Measurements from ENCODE around the gene COL17A1. TPM values are rescaled to one million over a fixed set of nuclear protein-coding genes. Genes with fewer than 3 reads are reported as not detected.

Gene COL17A1
- total RNA-seq, 1 experiment from 2014 or later, result 1.2 TPM

DNA sequence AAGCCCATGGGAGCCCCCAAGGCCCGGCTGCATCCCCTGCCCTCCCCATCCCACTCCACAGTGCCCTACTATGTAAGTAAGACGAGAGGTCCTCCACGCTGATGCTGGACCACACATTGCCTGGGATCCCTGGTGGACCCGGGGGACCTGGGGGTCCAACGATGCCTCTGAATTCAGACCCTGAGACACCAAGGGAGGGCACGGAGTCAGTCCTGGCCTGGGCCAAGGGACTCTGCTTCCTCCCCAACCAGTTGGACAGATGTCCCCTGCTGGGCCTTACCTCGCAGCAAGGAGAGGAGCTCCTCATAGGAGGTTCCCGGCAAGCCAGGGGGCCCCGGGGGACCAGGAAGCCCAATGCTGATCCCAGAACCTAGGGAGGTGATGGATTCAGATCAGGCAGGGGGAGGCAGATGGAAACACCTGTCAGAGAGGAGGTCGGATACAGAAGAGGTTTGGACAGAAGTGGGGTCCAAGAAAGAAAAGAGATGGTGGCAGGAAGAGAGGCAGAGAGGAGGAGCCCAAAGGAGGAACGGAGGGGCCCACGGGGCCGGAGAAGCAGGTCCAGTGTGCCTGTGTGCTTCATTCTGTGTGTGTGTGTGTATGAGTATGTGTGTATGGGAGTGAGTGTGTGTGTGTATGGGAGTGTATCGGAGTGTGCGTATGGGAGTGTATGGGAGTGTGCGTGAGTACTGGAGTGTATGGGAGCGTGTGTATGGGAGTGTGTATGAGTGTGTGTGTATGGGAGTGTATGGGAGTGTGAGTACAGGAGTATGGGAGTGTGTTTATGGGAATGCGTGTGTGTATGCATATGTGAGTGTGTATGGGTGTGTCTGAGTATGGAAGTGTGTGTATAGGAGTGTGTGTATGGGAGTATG lies 50.2 kb downstream of the COL17A1 start:
- Histone ChIP-seq H3K4me2 (ENCODE audit: low read length) (no peak overlapping the region), H3K27ac (ENCODE audit: low read length) (no peak overlapping the region), H3K9ac (ENCODE audit: low read length) (no peak overlapping the region), H3K36me3 (ENCODE audit: low read depth, low read length) (no peaks in the 10 kb centered on the region), H3K9me3 (ENCODE audit: low read length) (no peaks in the 10 kb centered on the region), H3K4me1 (ENCODE audit: insufficient read depth, low read length) (no peaks in the 10 kb centered on the region), H3K4me3 (ENCODE audit: low read length) (no peak overlapping the region), H2AFZ (ENCODE audit: low read length) (no peak overlapping the region), H3K79me2 (ENCODE audit: low read length) (no peaks in the 10 kb centered on the region), H3K9me2 (replicated peaks; ENCODE audit: low read length) (no peaks in the 10 kb centered on the region), H3K27me3 (ENCODE audit: low read length) (no peaks in the 10 kb centered on the region), H4K20me1 (ENCODE audit: low read length) (no peaks in the 10 kb centered on the region), H3F3A (ENCODE audit: low read length, unreplicated experiment) (no peaks in the 10 kb centered on the region)
- BruUV-seq (replicated peaks), result no TSS peak
- ChIA-PET POLR2A (ENCODE audit: unreplicated experiment) (no interaction called here), CTCF (interaction anchor here (0.5 kb wide), 1 partner anchor 14 kb away, joined by 3 read pairs; no protein-coding TSS in a partner anchor)
- DNase-seq, result no peak
- TF ChIP-seq EZH2phosphoT487 (IDR thresholded peaks at IDR 0.05; ENCODE audit: borderline replicate concordance, low read length) (no peak), CTCF (conservative IDR thresholded peaks at IDR 0.05; ENCODE audit: low read depth, low read length) (no peak)
- no peak; the same call in 1 of the 2 replicates for ATAC-seq
- intact Hi-C loops (cut with micrococcal nuclease), result no loop called here

DNA sequence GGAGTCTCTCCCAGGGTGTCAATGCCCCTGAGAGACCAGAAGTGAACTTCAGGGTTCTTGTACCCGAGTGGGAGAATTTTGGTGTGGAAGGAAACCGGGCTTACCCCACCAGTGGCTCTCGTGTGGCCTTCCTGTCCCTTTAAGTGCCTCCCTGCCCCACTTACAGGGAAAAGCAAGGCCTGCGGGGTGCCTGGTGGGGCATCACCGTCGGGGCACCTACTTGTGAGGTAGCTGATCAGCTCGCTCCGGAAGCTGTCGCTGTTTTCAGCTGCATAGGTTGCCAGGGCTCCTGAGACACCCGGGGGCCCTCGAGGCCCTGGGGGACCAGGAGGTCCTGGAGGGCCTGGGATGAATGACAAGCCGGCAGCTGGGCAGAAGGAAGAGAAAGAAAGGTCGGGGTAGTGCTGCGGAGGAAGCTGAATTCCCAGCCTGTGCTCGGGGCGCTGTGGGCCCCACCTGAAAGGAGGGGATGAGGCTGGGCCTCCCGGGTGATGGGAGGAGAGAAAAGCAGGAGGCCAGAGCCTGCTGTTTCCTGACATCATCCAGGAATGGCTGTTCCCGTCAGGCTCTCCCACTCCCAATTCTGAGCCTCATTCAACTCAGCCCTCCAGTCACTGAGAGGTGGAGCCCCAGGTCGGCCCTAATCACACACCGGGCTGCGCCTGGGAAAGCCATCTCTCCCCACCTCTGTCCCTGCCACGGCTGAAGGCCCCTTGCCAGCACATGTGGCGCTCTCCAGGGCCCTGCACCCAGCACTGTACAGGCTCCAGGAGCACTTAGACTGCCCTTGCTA lies 51.1 kb downstream of the COL17A1 start:
- H3K27me3 ChIP-seq (ENCODE audit: low read length), result no peaks in the 10 kb centered on the region
- H3K9ac ChIP-seq (ENCODE audit: low read length), result no peak overlapping the region
- no peak overlapping the region for H3K27ac ChIP-seq (ENCODE audit: low read length)
- no TSS peak for BruUV-seq (replicated peaks)
- no peak overlapping the region for H3K4me3 ChIP-seq (ENCODE audit: low read length)
- H3K4me2 ChIP-seq (ENCODE audit: low read length), result no peak overlapping the region
- H3K9me2 ChIP-seq (replicated peaks; ENCODE audit: low read length), result no peaks in the 10 kb centered on the region
- no peaks in the 10 kb centered on the region for H3F3A ChIP-seq (ENCODE audit: low read length, unreplicated experiment)
- ATAC-seq (peak; percentile 12; the same call in 1 of the 2 replicates), DNase-seq (no peak)
- H3K4me1 ChIP-seq (ENCODE audit: insufficient read depth, low read length), result no peaks in the 10 kb centered on the region
- TF ChIP-seq EZH2 (IDR thresholded peaks at IDR 0.05; ENCODE audit: low read length, unreplicated experiment) (no peak), CTCF (conservative IDR thresholded peaks at IDR 0.05; ENCODE audit: low read depth, low read length) (no peak), EZH2phosphoT487 (IDR thresholded peaks at IDR 0.05; ENCODE audit: borderline replicate concordance, low read length) (no peak)
- H2AFZ ChIP-seq (ENCODE audit: low read length), result no peak overlapping the region
- H3K79me2 ChIP-seq (ENCODE audit: low read length), result no peaks in the 10 kb centered on the region
- ChIA-PET CTCF (no interaction called here), POLR2A (ENCODE audit: unreplicated experiment) (interaction anchor here (0.6 kb wide), 1 partner anchor 147 kb away, joined by 7 read pairs; no protein-coding TSS in a partner anchor)
- no peaks in the 10 kb centered on the region for H4K20me1 ChIP-seq (ENCODE audit: low read length)
- intact Hi-C loops (cut with micrococcal nuclease), result no loop called here
- no peaks in the 10 kb centered on the region for H3K9me3 ChIP-seq (ENCODE audit: low read length)
- no peaks in the 10 kb centered on the region for H3K36me3 ChIP-seq (ENCODE audit: low read depth, low read length)
